Measurements from ENCODE around the gene WSCD1.

WSCD1 gene

GRCh38 chr17:6153375-6153774, 83.2 kb downstream of the WSCD1 start:
- Histone ChIP-seq H2AK5ac (ENCODE audit: low read length) (no peak overlapping the region), H3K27me3 (ENCODE audit: insufficient read depth, low read length, poor library complexity) (no peaks in the 10 kb centered on the region), H3K9ac (ENCODE audit: low read length) (no peak overlapping the region), H2BK5ac (ENCODE audit: low read length) (no peak overlapping the region), H2BK120ac (ENCODE audit: low read depth, low read length) (no peak overlapping the region), H3K79me1 (ENCODE audit: low read length) (no peaks in the 10 kb centered on the region), H3K4ac (ENCODE audit: low read depth, low read length) (no peak overlapping the region), H3K56ac (ENCODE audit: low read length) (no peak overlapping the region), H2BK15ac (replicated peaks; ENCODE audit: low read depth) (no peak overlapping the region), H3K4me3 (ENCODE audit: low read length) (no peak overlapping the region), H3K18ac (ENCODE audit: low read length) (no peak overlapping the region), H3K27ac (ENCODE audit: low read depth, low read length) (no peak overlapping the region), H3K36me3 (ENCODE audit: control insufficient read depth, insufficient read depth, low read length) (no peaks in the 10 kb centered on the region), H3K4me2 (ENCODE audit: low read length) (no peak overlapping the region), H4K5ac (ENCODE audit: low read length) (no peak overlapping the region), H3K79me2 (ENCODE audit: control insufficient read depth, insufficient read depth, low read length) (no peaks in the 10 kb centered on the region), H4K8ac (ENCODE audit: low read depth, low read length) (no peak overlapping the region), H3K4me1 (ENCODE audit: control insufficient read depth, low read depth, low read length) (no peaks in the 10 kb centered on the region), H3K23ac (ENCODE audit: low read length) (no peak overlapping the region)
- DNase-seq = no peak
- no CpG with 5 or more reads among the region's 6 CpGs for WGBS (ENCODE audit: extremely low coverage, insufficient coverage, low lambda C conversion rate)

- Histone ChIP-seq H2BK15ac (replicated peaks; ENCODE audit: low read depth) (no peak overlapping the region), H3K79me2 (ENCODE audit: control insufficient read depth, insufficient read depth, low read length) (no peaks in the 10 kb centered on the region), H2BK5ac (ENCODE audit: low read length) (no peak overlapping the region), H3K4me1 (ENCODE audit: control insufficient read depth, low read depth, low read length) (no peaks in the 10 kb centered on the region), H4K5ac (ENCODE audit: low read length) (no peak overlapping the region), H3K9ac (ENCODE audit: low read length) (no peak overlapping the region), H3K4me3 (ENCODE audit: low read length) (no peak overlapping the region), H4K8ac (ENCODE audit: low read depth, low read length) (no peak overlapping the region), H3K79me1 (ENCODE audit: low read length) (no peaks in the 10 kb centered on the region), H2AK5ac (ENCODE audit: low read length) (no peak overlapping the region), H3K4me2 (ENCODE audit: low read length) (no peak overlapping the region), H3K27ac (ENCODE audit: low read depth, low read length) (no peak overlapping the region), H3K56ac (ENCODE audit: low read length) (no peak overlapping the region), H3K27me3 (ENCODE audit: insufficient read depth, low read length, poor library complexity) (no peaks in the 10 kb centered on the region), H3K23ac (ENCODE audit: low read length) (no peak overlapping the region), H3K36me3 (ENCODE audit: control insufficient read depth, insufficient read depth, low read length) (no peaks in the 10 kb centered on the region), H2BK120ac (ENCODE audit: low read depth, low read length) (no peak overlapping the region), H3K18ac (ENCODE audit: low read length) (no peak overlapping the region), H3K4ac (ENCODE audit: low read depth, low read length) (no peak overlapping the region)
- no CpG with 5 or more reads among the region's 4 CpGs for WGBS (ENCODE audit: extremely low coverage, insufficient coverage, low lambda C conversion rate)
- no peak for DNase-seq
Measured at GRCh38 chr17:6157716-6158115, 87.5 kb downstream of the WSCD1 start.

- Histone ChIP-seq H3K9ac (ENCODE audit: low read length) (no peak overlapping the region), H3K4me1 (ENCODE audit: control insufficient read depth, low read depth, low read length) (no peaks in the 10 kb centered on the region), H3K56ac (ENCODE audit: low read length) (peak overlapping the region; percentile 34), H2BK15ac (replicated peaks; ENCODE audit: low read depth) (no peak overlapping the region), H3K79me2 (ENCODE audit: control insufficient read depth, insufficient read depth, low read length) (no peaks in the 10 kb centered on the region), H3K4me3 (ENCODE audit: low read length) (no peak overlapping the region), H3K27me3 (ENCODE audit: insufficient read depth, low read length, poor library complexity) (no peaks in the 10 kb centered on the region), H3K36me3 (ENCODE audit: control insufficient read depth, insufficient read depth, low read length) (no peaks in the 10 kb centered on the region), H2AK5ac (ENCODE audit: low read length) (no peak overlapping the region), H3K18ac (ENCODE audit: low read length) (no peak overlapping the region), H3K4me2 (ENCODE audit: low read length) (no peak overlapping the region), H2BK120ac (ENCODE audit: low read depth, low read length) (no peak overlapping the region), H3K23ac (ENCODE audit: low read length) (no peak overlapping the region), H4K8ac (ENCODE audit: low read depth, low read length) (no peak overlapping the region), H4K5ac (ENCODE audit: low read length) (no peak overlapping the region), H3K79me1 (ENCODE audit: low read length) (no peaks in the 10 kb centered on the region), H3K27ac (ENCODE audit: low read depth, low read length) (no peak overlapping the region), H3K4ac (ENCODE audit: low read depth, low read length) (no peak overlapping the region), H2BK5ac (ENCODE audit: low read length) (no peak overlapping the region)
- WGBS (ENCODE audit: extremely low coverage, insufficient coverage, low lambda C conversion rate) = no CpG with 5 or more reads among the region's 15 CpGs
- DNase-seq = no peak
Measured at GRCh38 chr17:6159541-6160231, 89.5 kb downstream of the WSCD1 start.

- Histone ChIP-seq H3K27ac (ENCODE audit: low read depth, low read length) (no peak overlapping the region), H3K23ac (ENCODE audit: low read length) (no peak overlapping the region), H3K4ac (ENCODE audit: low read depth, low read length) (no peak overlapping the region), H3K79me1 (ENCODE audit: low read length) (no peaks in the 10 kb centered on the region), H2BK120ac (ENCODE audit: low read depth, low read length) (no peak overlapping the region), H3K56ac (ENCODE audit: low read length) (peak overlapping the region; percentile 34), H2BK15ac (replicated peaks; ENCODE audit: low read depth) (no peak overlapping the region), H3K27me3 (ENCODE audit: insufficient read depth, low read length, poor library complexity) (no peaks in the 10 kb centered on the region), H4K5ac (ENCODE audit: low read length) (no peak overlapping the region), H3K4me3 (ENCODE audit: low read length) (no peak overlapping the region), H3K79me2 (ENCODE audit: control insufficient read depth, insufficient read depth, low read length) (no peaks in the 10 kb centered on the region), H3K9ac (ENCODE audit: low read length) (no peak overlapping the region), H2AK5ac (ENCODE audit: low read length) (no peak overlapping the region), H3K4me1 (ENCODE audit: control insufficient read depth, low read depth, low read length) (no peaks in the 10 kb centered on the region), H4K8ac (ENCODE audit: low read depth, low read length) (no peak overlapping the region), H2BK5ac (ENCODE audit: low read length) (no peak overlapping the region), H3K36me3 (ENCODE audit: control insufficient read depth, insufficient read depth, low read length) (no peaks in the 10 kb centered on the region), H3K18ac (ENCODE audit: low read length) (no peak overlapping the region), H3K4me2 (ENCODE audit: low read length) (no peak overlapping the region)
- no CpG with 5 or more reads among the region's 8 CpGs for WGBS (ENCODE audit: extremely low coverage, insufficient coverage, low lambda C conversion rate)
- no peak for DNase-seq
Measured at GRCh38 chr17:6160232-6160555, 90.0 kb downstream of the WSCD1 start.

- no peak overlapping the region for H2BK5ac ChIP-seq (ENCODE audit: low read length)
- no peak overlapping the region for H2AK5ac ChIP-seq (ENCODE audit: low read length)
- no CpG with 5 or more reads among the region's 24 CpGs for WGBS (ENCODE audit: extremely low coverage, insufficient coverage, low lambda C conversion rate)
- H3K56ac ChIP-seq (ENCODE audit: low read length) = no peak overlapping the region
- no peak overlapping the region for H3K4me2 ChIP-seq (ENCODE audit: low read length)
- no peaks in the 10 kb centered on the region for H3K79me2 ChIP-seq (ENCODE audit: control insufficient read depth, insufficient read depth, low read length)
- no peak overlapping the region for H3K18ac ChIP-seq (ENCODE audit: low read length)
- H3K4ac ChIP-seq (ENCODE audit: low read depth, low read length) = no peak overlapping the region
- no peaks in the 10 kb centered on the region for H3K36me3 ChIP-seq (ENCODE audit: control insufficient read depth, insufficient read depth, low read length)
- no peak overlapping the region for H3K27ac ChIP-seq (ENCODE audit: low read depth, low read length)
- no peaks in the 10 kb centered on the region for H3K27me3 ChIP-seq (ENCODE audit: insufficient read depth, low read length, poor library complexity)
- no peak overlapping the region for H2BK120ac ChIP-seq (ENCODE audit: low read depth, low read length)
- DNase-seq = no peak
- no peak overlapping the region for H3K23ac ChIP-seq (ENCODE audit: low read length)
- no peaks in the 10 kb centered on the region for H3K79me1 ChIP-seq (ENCODE audit: low read length)
- H2BK15ac ChIP-seq (replicated peaks; ENCODE audit: low read depth) = no peak overlapping the region
- H4K8ac ChIP-seq (ENCODE audit: low read depth, low read length) = no peak overlapping the region
- H4K5ac ChIP-seq (ENCODE audit: low read length) = no peak overlapping the region
- no peaks in the 10 kb centered on the region for H3K4me1 ChIP-seq (ENCODE audit: control insufficient read depth, low read depth, low read length)
- no peak overlapping the region for H3K9ac ChIP-seq (ENCODE audit: low read length)
- H3K4me3 ChIP-seq (ENCODE audit: low read length) = no peak overlapping the region
Measured at GRCh38 chr17:6160911-6161855, 91.0 kb downstream of the WSCD1 start.
